Measurements from ENCODE around the gene PCDH15. TPM values are rescaled to one million over a fixed set of nuclear protein-coding genes. Genes with fewer than 3 reads are reported as not detected.

Gene PCDH15
- polyA plus RNA-seq, 1 experiment = not detected

- ChIA-PET CTCF (no interaction called here), POLR2A (no interaction called here)
- H3K9me3 ChIP-seq (ENCODE audit: control insufficient read depth, insufficient read depth, low read length) = no peaks in the 10 kb centered on the region
- H3K27ac ChIP-seq (ENCODE audit: low read depth, low read length) = no peak overlapping the region
- no peak for TF ChIP-seq CTCF (IDR thresholded peaks at IDR 0.05; ENCODE audit: low read depth, low read length)
- DNase-seq (ENCODE audit: low read depth, low spot score) = no peak
- no peaks in the 10 kb centered on the region for H3K27me3 ChIP-seq (ENCODE audit: control insufficient read depth, insufficient read depth, low read length)
- no peak overlapping the region for H3K4me3 ChIP-seq (ENCODE audit: low read depth, low read length)
These were observed 90.1 kb downstream of the PCDH15 start for GRCh38 chr10:54710918-54711317.

- no peak overlapping the region for H3K4me3 ChIP-seq (ENCODE audit: low read depth, low read length)
- no peak for TF ChIP-seq CTCF (IDR thresholded peaks at IDR 0.05; ENCODE audit: low read depth, low read length)
- no peaks in the 10 kb centered on the region for H3K27me3 ChIP-seq (ENCODE audit: control insufficient read depth, insufficient read depth, low read length)
- POLR2A ChIA-PET = no interaction called here
- CTCF ChIA-PET = no interaction called here
- DNase-seq (ENCODE audit: low read depth, low spot score) = no peak
- no peak overlapping the region for H3K27ac ChIP-seq (ENCODE audit: low read depth, low read length)
- H3K9me3 ChIP-seq (ENCODE audit: control insufficient read depth, insufficient read depth, low read length) = no peaks in the 10 kb centered on the region
These were observed 92.4 kb downstream of the PCDH15 start for GRCh38 chr10:54708591-54708990.

GRCh38 chr10:54708021-54708420 lies 93.0 kb downstream of the PCDH15 start:
- TF ChIP-seq CTCF (IDR thresholded peaks at IDR 0.05; ENCODE audit: low read depth, low read length) = no peak
- CTCF ChIA-PET = no interaction called here
- DNase-seq (ENCODE audit: low read depth, low spot score) = no peak
- POLR2A ChIA-PET = no interaction called here
- Histone ChIP-seq H3K27me3 (ENCODE audit: control insufficient read depth, insufficient read depth, low read length) (no peaks in the 10 kb centered on the region), H3K4me3 (ENCODE audit: low read depth, low read length) (no peak overlapping the region), H3K9me3 (ENCODE audit: control insufficient read depth, insufficient read depth, low read length) (no peaks in the 10 kb centered on the region), H3K27ac (ENCODE audit: low read depth, low read length) (no peak overlapping the region)

- TF ChIP-seq CTCF (IDR thresholded peaks at IDR 0.05; ENCODE audit: low read depth, low read length) = no peak
- DNase-seq (ENCODE audit: low read depth, low spot score) = no peak
- Histone ChIP-seq H3K27me3 (ENCODE audit: control insufficient read depth, insufficient read depth, low read length) (no peaks in the 10 kb centered on the region), H3K4me3 (ENCODE audit: low read depth, low read length) (no peak overlapping the region), H3K27ac (ENCODE audit: low read depth, low read length) (no peak overlapping the region), H3K9me3 (ENCODE audit: control insufficient read depth, insufficient read depth, low read length) (no peaks in the 10 kb centered on the region)
- ChIA-PET CTCF (no interaction called here), POLR2A (no interaction called here)
These were observed 98.2 kb downstream of the PCDH15 start for GRCh38 chr10:54702583-54703485.

GRCh38 chr10:54691331-54691730 lies 109.7 kb downstream of the PCDH15 start:
- POLR2A ChIA-PET = no interaction called here
- H3K9me3 ChIP-seq (ENCODE audit: control insufficient read depth, insufficient read depth, low read length) = no peaks in the 10 kb centered on the region
- CTCF ChIA-PET = no interaction called here
- no peak overlapping the region for H3K27ac ChIP-seq (ENCODE audit: low read depth, low read length)
- no peak for TF ChIP-seq CTCF (IDR thresholded peaks at IDR 0.05; ENCODE audit: low read depth, low read length)
- DNase-seq (ENCODE audit: low read depth, low spot score) = no peak
- H3K4me3 ChIP-seq (ENCODE audit: low read depth, low read length) = no peak overlapping the region
- no peaks in the 10 kb centered on the region for H3K27me3 ChIP-seq (ENCODE audit: control insufficient read depth, insufficient read depth, low read length)

Measured in AG04450 (cell line).